Measurements from ENCODE around the gene TNFSF8. TPM values are rescaled to one million over a fixed set of nuclear protein-coding genes. Genes with fewer than 3 reads are reported as not detected.

TNFSF8 gene
- total RNA-seq, 1 donor from 2014 or later, result 3.8 TPM

DNA sequence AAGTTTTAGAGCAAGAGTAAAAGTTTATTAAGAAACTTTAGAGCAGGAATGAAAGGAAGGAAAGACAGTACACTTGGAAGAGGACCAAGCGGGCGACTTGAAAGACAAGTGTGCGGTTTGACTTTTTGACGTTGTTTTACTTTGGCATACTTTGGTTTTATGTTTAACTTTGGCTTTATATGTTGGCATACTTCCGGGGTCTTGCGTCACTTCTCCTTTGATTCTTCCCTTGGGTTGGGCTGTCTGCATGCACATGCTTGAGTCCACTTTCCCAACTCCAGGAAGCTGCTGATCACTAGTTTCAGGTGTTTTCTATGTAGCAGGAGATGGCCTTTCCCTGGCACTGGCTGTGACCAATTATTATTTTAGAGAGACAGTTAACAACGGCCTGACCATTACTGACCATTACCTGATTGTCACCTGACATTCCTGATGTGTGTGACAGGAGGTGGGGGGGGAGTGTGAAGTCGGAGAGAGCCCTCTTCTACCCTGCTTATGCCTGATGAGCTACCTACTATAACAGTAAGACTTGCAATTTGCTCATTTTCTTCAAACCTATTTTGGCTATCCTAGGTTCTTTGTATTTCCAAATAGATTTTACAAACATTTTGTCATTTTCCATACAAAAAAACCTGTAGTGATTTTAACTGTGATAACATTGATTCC lies 45.5 kb downstream of the TNFSF8 start:
- DNase-seq (no peak), ATAC-seq (peak; percentile 74)
- Histone ChIP-seq H3K9me3 (no peaks in the 10 kb centered on the region), H3K27me3 (no peaks in the 10 kb centered on the region), H3K4me3 (no peak overlapping the region), H3K27ac (peak overlapping the region; percentile 45), H3K4me1 (peaks cover 11% of the 10 kb centered on the region), H3K36me3 (no peaks in the 10 kb centered on the region)
- TF ChIP-seq, protein P1, sequence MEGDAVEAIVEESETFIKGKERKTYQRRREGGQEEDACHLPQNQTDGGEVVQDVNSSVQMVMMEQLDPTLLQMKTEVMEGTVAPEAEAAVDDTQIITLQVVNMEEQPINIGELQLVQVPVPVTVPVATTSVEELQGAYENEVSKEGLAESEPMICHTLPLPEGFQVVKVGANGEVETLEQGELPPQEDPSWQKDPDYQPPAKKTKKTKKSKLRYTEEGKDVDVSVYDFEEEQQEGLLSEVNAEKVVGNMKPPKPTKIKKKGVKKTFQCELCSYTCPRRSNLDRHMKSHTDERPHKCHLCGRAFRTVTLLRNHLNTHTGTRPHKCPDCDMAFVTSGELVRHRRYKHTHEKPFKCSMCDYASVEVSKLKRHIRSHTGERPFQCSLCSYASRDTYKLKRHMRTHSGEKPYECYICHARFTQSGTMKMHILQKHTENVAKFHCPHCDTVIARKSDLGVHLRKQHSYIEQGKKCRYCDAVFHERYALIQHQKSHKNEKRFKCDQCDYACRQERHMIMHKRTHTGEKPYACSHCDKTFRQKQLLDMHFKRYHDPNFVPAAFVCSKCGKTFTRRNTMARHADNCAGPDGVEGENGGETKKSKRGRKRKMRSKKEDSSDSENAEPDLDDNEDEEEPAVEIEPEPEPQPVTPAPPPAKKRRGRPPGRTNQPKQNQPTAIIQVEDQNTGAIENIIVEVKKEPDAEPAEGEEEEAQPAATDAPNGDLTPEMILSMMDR (IDR thresholded peaks at IDR 0.05), result no peak
- intact Hi-C loops (cut with DNase I), result no loop called here

DNA sequence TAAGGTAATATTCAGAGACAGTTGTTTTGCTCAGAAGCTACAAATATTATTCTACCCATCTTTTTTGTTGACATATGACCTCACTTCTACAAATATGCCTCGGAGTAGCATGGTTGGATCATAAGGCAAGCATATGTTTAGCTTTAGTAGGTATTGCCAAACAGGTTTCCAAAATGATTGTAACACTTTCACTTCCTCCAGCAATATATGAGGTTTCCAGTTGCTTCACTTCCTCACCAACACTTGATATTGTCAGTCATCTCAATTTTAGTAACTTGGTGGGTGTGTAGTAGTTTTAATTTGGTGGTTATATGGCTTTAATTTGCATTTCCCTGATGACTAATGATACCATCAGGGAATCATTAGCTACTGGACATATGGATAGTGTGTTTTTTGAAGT lies 46.7 kb downstream of the TNFSF8 start:
- ATAC-seq (peak; percentile 61), DNase-seq (no peak)
- H3K9me3 ChIP-seq, result no peaks in the 10 kb centered on the region
- TF ChIP-seq, protein P1 (IDR thresholded peaks at IDR 0.05), result no peak
- no peak overlapping the region for H3K4me3 ChIP-seq
- H3K27me3 ChIP-seq, result no peaks in the 10 kb centered on the region
- H3K4me1 ChIP-seq, result no peaks in the 10 kb centered on the region
- no peak overlapping the region for H3K27ac ChIP-seq
- intact Hi-C loops (cut with DNase I), result no loop called here
- no peaks in the 10 kb centered on the region for H3K36me3 ChIP-seq

DNA sequence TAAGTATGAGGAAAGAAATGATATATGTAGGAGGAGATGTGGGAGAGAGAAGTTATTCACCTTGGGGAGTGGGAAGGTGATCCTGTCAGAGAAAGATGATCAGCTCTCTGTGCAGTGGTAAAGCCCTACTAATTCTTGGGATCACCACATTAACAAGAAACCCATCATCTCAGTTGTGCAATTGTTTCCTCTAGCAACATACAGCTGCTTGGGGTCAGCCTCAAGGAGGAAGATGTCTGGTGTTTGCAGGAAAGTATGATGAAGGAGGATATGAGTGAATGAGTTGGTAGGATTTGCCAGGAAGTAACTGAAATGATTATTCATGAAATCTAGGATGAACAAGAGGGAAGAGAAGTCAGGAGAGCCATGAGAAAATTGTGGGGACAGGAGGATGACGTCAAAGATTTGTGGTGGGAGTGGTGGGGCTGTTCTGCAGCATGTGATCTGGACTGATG lies 50.1 kb downstream of the TNFSF8 start:
- ATAC-seq (peak; percentile 10), DNase-seq (no peak)
- Histone ChIP-seq H3K36me3 (no peaks in the 10 kb centered on the region), H3K4me3 (no peak overlapping the region), H3K4me1 (no peaks in the 10 kb centered on the region), H3K27ac (no peak overlapping the region), H3K9me3 (no peaks in the 10 kb centered on the region), H3K27me3 (no peaks in the 10 kb centered on the region)
- intact Hi-C loops (cut with DNase I), result no loop called here
- TF ChIP-seq, protein P1 (IDR thresholded peaks at IDR 0.05), result no peak

DNA sequence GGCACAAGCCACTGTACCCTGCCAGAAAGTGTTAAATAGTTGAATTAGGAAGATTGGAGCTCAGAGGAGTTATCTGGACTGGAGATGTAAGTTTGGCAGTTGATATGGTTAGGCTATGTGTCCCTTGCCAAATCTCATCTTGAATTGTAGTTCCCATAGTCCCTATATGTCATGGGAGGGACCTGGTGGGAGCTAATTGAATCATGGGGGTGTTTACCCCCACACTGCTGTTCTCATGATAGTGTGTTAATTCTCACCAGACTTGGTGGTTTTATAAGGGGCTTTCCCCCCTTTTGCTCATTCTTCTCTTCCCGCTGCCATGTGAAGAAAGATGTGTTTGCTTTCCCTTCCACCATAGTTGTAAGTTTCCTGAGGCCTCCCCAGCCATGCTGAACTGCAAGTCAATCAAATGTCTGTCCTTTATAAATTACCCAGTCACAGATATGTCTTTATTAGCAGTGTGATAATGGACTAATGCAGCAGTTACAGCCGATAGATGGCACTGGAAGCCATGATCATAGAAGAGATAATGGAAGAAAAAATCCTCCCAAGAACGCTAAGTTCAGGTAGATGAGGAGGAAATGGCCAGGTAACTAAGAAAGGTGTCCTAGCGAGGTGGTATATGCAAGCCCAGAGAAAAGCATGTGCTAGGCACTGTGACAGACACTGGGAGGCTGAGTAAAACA lies 51.4 kb downstream of the TNFSF8 start:
- ATAC-seq, result no peak
- H3K4me1 ChIP-seq, result no peaks in the 10 kb centered on the region
- TF ChIP-seq, protein P1 (IDR thresholded peaks at IDR 0.05), result no peak
- H3K9me3 ChIP-seq, result no peaks in the 10 kb centered on the region
- H3K4me3 ChIP-seq, result no peak overlapping the region
- no peaks in the 10 kb centered on the region for H3K27me3 ChIP-seq
- no peaks in the 10 kb centered on the region for H3K36me3 ChIP-seq
- H3K27ac ChIP-seq, result no peak overlapping the region
- intact Hi-C loops (cut with DNase I), result no loop called here
- DNase-seq, result no peak

DNA sequence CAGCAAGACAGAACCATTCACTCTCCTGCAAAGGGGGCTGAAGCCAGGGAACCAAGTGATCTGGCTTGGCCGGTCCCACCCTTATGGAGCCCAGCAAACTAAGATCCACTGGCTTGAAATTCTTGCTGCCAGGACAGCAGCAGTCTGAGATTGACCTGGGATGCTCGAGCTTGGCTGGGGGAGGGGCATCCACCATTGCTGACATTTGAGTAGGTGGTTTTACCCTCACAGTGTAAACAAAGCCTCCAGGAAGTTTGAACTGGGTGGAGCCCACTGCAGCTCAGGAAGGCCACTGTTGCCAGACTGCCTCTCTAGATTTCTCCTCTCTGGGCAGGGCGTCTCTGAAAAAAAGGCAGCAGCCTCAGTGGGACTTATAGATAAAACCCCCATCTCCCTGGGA lies 60.5 kb downstream of the TNFSF8 start:
- Histone ChIP-seq H3K9me3 (no peaks in the 10 kb centered on the region), H3K27ac (no peak overlapping the region), H3K36me3 (no peaks in the 10 kb centered on the region), H3K4me1 (peaks cover 8% of the 10 kb centered on the region), H3K27me3 (no peaks in the 10 kb centered on the region), H3K4me3 (no peak overlapping the region)
- DNase-seq (no peak), ATAC-seq (no peak)
- TF ChIP-seq, protein P1 (IDR thresholded peaks at IDR 0.05), result no peak
- intact Hi-C loops (cut with DNase I), result no loop called here
